ENCODE data around the gene SERINC5. TPM values are rescaled to one million over a fixed set of nuclear protein-coding genes. Genes with fewer than 3 reads are reported as not detected.

Gene SERINC5
- total RNA-seq, 2 donors from 2014 or later = 134 to 183 TPM

DNA sequence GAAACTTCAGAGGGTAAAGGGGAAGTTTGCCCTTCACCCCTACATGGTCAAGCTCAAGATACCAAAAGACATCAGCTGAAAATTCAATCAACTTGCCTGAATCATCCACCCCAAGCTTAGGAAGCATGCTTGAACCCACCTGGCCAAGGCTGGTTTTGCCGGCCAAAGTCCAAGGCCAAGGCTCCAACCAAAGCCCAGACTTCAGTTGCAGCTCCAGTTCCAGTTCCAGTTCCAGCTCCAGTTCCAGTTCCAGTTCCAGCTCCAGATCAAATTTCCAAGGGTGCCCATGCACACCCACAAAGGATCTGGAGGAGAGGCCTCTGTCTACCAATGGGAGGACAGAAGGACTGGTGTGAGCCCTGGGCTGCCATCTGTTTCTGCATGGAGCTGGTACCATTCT, 4.6 kb upstream of the SERINC5 start:
- H3K36me3 Mint-ChIP-seq (ENCODE audit: low read depth) = peaks cover 2% of the 10 kb centered on the region
- H3K4me1 Mint-ChIP-seq = peaks cover 8% of the 10 kb centered on the region
- no peak for TF ChIP-seq CTCF (conservative IDR thresholded peaks at IDR 0.05)
- H3K27me3 Mint-ChIP-seq (ENCODE audit: insufficient read depth) = no peaks in the 10 kb centered on the region
- H3K4me3 Mint-ChIP-seq = no peak overlapping the region
- no peaks in the 10 kb centered on the region for H3K27me3 ChIP-seq (ENCODE audit: control insufficient read depth, insufficient read depth, low read length, poor library complexity, severe bottlenecking)
- H3K27ac Mint-ChIP-seq = no peak overlapping the region
- WGBS, 2 experiments (ENCODE audit: insufficient coverage in 1 of 2, insufficient read length in 1 of 2) = 93% methylated on average over 1 of the region's 1 CpG; no CpG with 5 or more reads in 1 of the 2 experiments
- H3K27ac ChIP-seq (ENCODE audit: low read depth, low read length) = no peak overlapping the region
- H3K9me3 Mint-ChIP-seq = no peaks in the 10 kb centered on the region
- no peak for DNase-seq
- no peak overlapping the region for H3K9ac ChIP-seq (ENCODE audit: extremely low read depth, low read length, poor library complexity, severe bottlenecking)
- no peaks in the 10 kb centered on the region for H3K36me3 ChIP-seq (ENCODE audit: control insufficient read depth, insufficient read depth, low read length)
- H3K4me3 ChIP-seq (ENCODE audit: low read length) = no peak overlapping the region
- no peaks in the 10 kb centered on the region for H3K4me1 ChIP-seq (ENCODE audit: control insufficient read depth, insufficient read depth, low read length)
- no peaks in the 10 kb centered on the region for H3K9me3 ChIP-seq (ENCODE audit: control insufficient read depth, low read length)

GRCh38 chr5:80259511-80260203, 3.8 kb upstream of the SERINC5 start:
- peaks cover 10% of the 10 kb centered on the region for H3K4me1 Mint-ChIP-seq
- Histone ChIP-seq H3K4me1 (ENCODE audit: control insufficient read depth, insufficient read depth, low read length) (no peaks in the 10 kb centered on the region), H3K4me3 (ENCODE audit: low read length) (no peak overlapping the region), H3K27ac (ENCODE audit: low read depth, low read length) (no peak overlapping the region), H3K27me3 (ENCODE audit: control insufficient read depth, insufficient read depth, low read length, poor library complexity, severe bottlenecking) (no peaks in the 10 kb centered on the region), H3K36me3 (ENCODE audit: control insufficient read depth, insufficient read depth, low read length) (no peaks in the 10 kb centered on the region), H3K9ac (ENCODE audit: extremely low read depth, low read length, poor library complexity, severe bottlenecking) (no peak overlapping the region), H3K9me3 (ENCODE audit: control insufficient read depth, low read length) (no peaks in the 10 kb centered on the region)
- H3K9me3 Mint-ChIP-seq = no peaks in the 10 kb centered on the region
- TF ChIP-seq CTCF (conservative IDR thresholded peaks at IDR 0.05) = no peak
- H3K4me3 Mint-ChIP-seq = no peak overlapping the region
- H3K36me3 Mint-ChIP-seq (ENCODE audit: low read depth) = peaks cover 2% of the 10 kb centered on the region
- H3K27ac Mint-ChIP-seq = no peak overlapping the region
- H3K27me3 Mint-ChIP-seq (ENCODE audit: insufficient read depth) = no peaks in the 10 kb centered on the region
- DNase-seq = no peak
- 93 to 100% methylated on average over 2 to 6 of the region's 6 CpGs for WGBS, 2 experiments (ENCODE audit: insufficient coverage in 1 of 2, insufficient read length in 1 of 2)

- Histone ChIP-seq H3K9ac (ENCODE audit: extremely low read depth, low read length, poor library complexity, severe bottlenecking) (peak overlapping the region; percentile 62), H3K27ac (ENCODE audit: low read depth, low read length) (no peak overlapping the region), H3K27me3 (ENCODE audit: control insufficient read depth, insufficient read depth, low read length, poor library complexity, severe bottlenecking) (no peaks in the 10 kb centered on the region), H3K4me1 (ENCODE audit: control insufficient read depth, insufficient read depth, low read length) (no peaks in the 10 kb centered on the region), H3K36me3 (ENCODE audit: control insufficient read depth, insufficient read depth, low read length) (peaks cover 16% of the 10 kb centered on the region), H3K4me3 (ENCODE audit: low read length) (peak overlapping the region; percentile 84), H3K9me3 (ENCODE audit: control insufficient read depth, low read length) (no peaks in the 10 kb centered on the region)
- DNase-seq = peak; percentile 81
- H3K9me3 Mint-ChIP-seq = no peaks in the 10 kb centered on the region
- H3K4me3 Mint-ChIP-seq = peak overlapping the region; percentile 88
- H3K36me3 Mint-ChIP-seq (ENCODE audit: low read depth) = peaks cover 2% of the 10 kb centered on the region
- no peak for TF ChIP-seq CTCF (conservative IDR thresholded peaks at IDR 0.05)
- WGBS, 2 experiments (ENCODE audit: insufficient coverage in 1 of 2, insufficient read length in 1 of 2) = 0% methylated on average over 29 to 37 of the region's 37 CpGs
- H3K27ac Mint-ChIP-seq = no peak overlapping the region
- H3K27me3 Mint-ChIP-seq (ENCODE audit: insufficient read depth) = no peaks in the 10 kb centered on the region
- H3K4me1 Mint-ChIP-seq = peaks cover 40% of the 10 kb centered on the region
Measured at GRCh38 chr5:80255431-80255810, 427 bp downstream of the SERINC5 start.

Measured in endodermal cell (in vitro differentiated cells).